CD4-positive, alpha-beta T cell treated with Interferon alpha-2 for 1 hour (primary cell): Measurements from ENCODE around the gene LPO.

Experiments used
- DNase-seq, 2 donors: peaks; one replicate each; pipeline ENCODE4 v3.0.0-alpha.2; 2020 to 2022

Gene LPO

GRCh38 chr17:58306131-58306951 lies 68.0 kb downstream of the LPO start:
- no peak for DNase-seq

- DNase-seq: no peak
Observed at GRCh38 chr17:58307468-58308172, 69.2 kb downstream of the LPO start.

DNA sequence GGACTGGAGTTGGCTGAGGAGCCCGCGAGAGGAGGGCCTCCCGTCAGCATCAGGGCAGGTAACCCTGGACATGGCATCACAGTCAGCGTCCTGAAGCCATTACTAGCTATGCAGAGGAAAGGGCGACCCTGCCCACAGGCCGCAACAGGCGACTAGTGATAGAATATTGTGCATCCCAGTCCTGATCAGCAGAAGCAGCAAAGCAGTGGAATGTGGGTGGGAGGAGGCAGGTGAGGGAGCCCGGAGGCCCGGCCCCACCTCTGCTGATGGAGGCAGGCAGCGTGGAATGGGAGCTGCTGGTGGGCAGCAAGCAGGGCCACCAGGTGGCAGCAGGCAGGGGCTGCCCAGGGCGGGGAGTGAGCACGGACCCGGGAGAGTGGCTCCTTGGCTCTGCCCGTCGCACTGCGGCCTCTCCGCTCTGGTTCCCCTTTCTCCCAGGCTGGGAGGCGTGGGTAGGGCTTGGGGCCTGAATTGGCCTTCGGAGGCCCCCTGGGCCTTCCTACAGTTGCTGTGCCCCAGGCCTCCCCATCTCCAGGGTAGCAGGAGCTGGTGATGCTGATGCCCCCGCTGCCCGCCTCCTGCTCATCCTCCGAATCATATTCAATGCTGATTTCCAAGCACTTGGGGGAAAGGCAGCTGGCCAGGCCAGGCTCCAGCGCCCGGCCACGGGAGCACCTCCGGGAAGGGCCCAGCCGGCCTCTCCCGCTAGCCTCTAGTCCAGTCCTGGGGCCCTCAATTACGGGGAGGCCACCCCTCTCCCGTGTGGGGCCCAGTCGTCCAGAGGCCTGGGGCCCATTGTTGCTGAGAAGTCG lies 70.0 kb downstream of the LPO start:
- no peak for DNase-seq

DNA sequence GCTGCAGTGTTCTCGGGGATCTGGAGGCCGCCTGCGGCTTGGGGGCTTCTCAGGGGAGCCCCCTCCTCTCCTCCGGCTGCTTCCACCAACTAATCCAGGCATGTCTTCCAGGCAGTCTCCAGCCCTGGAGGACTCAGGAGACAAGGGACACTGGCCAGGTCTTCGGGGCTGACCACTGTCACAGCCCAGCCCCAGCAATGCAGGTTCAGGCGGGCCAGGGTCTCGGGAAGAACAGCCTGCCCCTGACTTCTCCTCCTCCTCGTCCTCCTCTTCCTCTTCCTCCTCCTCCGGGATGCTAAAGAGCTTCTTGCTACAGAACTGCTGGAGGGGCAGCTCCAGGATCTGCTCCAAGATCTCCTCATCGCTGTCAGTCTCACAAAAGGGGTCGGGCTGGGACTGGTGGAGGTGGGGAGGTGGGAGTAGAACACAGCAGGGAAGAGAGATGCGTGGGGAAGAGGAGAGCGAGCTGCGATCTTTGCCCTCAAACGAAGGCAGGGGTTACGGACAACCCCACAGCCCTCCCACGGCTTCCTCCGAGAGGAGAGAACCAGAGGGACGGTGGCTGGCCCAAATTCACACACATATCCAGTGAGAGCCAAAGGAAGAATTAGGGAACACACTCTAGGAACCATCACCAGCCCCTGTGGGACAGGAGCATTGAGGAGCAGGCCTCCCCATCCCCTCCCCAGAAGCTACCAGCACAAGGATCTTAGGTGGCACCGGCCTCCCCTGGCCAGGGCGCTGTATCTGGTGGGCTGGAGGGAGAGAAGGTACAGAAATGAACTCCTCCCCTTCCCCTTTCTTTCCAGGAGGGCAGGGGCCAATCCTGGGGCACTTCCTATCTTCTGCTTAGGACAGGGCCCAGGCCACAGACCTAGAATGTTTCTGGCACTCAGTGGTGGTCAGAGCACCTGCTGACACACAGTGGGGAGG lies 70.9 kb downstream of the LPO start:
- DNase-seq: no peak

GRCh38 chr17:58309918-58310259 lies 71.5 kb downstream of the LPO start:
- DNase-seq: no peak

GRCh38 chr17:58310511-58311428 lies 72.4 kb downstream of the LPO start:
- DNase-seq: no peak

DNA sequence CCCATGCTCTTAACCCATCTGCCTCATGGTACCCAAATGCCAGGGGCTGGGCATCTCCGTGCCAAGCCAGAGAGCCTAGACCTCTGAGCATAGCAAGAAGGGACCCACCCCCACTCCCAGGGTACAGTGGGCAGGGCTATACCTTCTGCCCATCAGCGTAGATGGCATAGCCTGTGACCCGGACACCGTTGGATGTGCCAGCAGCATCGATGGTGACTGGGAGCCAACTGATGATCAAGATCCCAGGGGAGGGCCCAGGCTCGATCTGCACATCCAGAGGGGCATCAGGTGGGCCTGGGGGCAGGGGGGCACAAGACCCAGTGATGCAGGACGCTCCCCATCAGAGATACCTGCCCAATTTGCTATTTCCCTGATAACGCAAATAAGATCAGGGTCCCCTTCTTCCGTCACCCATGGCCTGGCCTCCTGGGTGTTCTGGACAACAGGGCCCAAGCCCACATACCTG lies 73.1 kb downstream of the LPO start:
- no peak for DNase-seq

DNA sequence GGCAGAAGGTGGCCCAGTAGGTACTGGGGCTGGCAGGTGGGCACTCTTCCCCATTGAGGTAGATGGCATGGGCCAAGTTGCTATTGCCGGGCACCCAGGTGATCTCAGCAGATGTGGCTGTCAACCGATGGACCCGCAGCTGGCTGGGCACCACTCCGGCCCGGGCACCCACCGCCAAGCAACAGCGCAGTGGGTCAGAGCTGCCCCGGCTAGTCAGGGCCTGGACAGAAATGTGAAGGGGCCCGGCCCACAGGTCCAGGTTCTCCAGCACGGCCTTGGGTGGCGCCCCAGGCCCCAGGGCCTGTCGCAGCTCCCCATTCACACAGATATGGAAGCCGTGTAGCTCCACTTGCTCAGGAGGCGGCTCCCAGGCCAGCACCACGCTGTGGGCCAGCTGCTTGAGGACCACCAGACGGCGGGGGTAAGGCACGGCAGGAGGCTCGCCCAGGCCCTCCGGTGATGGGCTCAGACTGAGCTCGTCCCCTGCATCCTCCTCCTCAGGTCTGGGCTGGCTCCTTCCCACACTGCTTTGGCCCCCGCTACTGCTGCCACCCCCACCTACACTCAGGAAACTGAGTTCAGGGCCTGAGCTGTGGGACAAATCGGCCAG lies 73.7 kb downstream of the LPO start:
- DNase-seq: no peak

GRCh38 chr17:58312829-58313228 lies 74.4 kb downstream of the LPO start:
- no peak for DNase-seq

DNA sequence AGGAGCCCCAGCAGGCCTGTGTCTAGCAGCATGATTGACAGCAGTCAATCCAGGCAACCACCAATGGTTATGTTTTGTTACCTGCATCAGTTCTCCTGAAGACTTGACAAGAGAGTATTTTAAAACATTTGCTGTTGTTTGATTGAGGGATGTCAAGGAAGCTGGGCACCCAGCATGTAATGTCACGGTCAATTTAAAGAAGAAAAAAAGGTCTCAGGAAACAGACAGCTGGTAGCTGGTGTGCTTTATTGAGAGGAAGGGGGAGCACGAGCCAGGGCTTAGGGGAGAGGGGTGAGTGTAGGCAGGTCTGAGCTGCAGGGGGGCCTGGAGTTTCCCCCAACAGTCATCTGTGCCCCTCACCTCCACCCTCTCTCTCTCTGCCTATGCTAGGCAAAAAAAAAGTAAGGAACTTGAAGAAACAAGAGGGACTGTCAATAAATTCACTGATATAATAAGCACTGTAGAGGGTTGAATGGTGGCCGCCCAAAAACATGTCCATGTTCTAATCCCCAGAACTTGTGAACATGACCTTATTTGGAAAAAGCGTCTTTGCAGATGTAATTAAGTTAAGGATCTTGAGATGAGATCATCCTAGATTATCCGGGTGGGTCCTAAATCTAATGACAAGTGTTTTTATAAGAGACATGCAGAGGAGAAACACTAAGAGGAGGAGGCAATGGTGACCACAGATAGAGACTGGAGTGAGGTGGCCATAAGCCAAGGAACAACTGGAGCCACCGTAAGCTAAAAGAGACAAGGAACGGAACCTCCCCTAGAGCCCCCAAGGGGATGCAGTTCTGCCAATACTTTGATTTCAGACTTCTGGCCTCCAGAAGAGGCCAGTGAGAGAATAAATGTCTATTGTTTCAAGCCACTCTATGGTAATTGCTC lies 75.7 kb downstream of the LPO start:
- no peak for DNase-seq

DNA sequence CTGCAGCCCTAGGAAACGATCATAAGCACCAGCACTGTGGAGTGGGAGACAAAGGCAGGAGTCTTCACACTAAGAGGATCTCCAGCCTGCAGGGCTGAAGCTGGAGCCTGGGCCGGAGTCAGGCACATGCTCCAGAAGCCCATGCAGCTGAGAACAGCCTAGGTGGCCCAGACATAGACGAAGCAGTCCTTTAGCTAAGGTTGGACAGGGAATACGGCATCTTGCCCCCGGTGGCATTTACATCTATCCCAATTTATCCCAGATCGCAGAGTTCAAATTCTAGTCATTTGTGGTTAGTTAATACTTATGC lies 76.3 kb downstream of the LPO start:
- DNase-seq: no peak

DNA sequence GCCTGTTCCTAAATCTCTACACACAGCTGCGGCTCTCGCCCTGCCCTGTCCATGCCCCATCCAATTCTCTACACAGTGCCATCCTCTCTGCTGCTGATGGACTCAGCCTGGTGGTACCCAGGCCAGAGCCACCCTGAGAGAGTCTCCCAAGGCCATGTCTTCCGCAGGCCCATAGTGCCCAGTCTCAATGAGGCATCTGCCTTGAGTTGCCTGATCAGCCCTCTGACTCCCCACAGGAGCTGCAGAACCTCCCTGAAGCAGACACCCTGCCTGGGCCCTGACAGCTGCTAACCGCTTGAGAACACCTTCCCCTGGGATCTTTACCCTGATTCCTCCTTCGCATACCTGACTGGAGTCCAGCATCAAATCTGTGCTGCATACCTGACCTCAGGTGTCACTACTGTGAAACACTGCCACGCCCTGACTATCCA lies 76.9 kb downstream of the LPO start:
- DNase-seq: no peak

DNA sequence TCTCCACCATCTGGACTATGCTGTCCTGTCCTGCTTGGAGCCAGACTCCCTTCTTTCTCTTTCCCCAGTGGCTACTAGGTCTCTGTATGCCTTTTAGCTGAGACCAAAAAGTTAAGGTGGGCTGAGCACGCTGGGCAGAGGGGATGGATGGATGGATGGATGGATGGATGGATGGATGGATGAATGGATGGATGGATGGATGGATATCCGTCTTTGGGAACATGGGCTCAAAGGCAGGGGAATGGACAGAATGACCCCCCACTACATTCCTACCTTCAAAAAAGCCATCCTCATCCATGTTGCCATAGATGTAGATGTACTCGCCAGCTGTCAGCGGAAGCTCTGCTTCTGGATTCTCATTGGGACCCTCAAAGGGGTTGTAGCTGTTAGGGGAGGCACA lies 77.4 kb downstream of the LPO start:
- DNase-seq: no peak

DNA sequence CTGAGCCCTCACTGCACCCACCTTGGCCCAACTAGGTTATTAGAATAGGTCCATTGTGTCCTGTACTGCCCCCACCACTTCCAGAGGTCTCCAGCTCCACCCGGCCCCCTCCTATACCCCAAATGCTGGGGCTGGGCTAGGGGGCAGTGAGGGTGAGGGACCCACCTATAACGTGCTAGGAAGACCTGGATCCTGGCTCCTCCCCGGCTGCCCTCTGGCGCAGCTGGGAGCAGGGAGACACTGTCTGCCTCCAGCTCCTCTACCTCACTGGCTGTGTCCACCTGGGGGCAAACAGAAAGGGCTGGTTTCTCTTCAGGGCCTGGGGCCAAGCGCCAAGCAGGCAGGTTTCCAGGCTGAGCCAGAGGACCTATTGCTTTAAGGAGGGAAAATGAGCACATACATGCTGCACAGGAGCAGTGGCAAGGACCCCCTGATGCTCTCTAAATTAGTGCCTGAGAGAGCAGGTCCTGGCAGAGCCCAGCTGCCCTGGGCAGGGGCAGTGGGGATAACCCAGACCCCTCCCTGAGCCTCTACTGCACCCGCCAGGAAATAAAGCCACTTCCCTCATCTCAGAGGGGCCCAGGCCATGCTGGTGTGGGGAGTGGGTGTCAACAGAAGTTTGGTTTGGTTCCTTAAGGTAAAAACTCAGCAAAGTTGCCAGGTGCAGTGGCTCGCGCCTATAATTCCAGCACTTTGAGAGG lies 78.0 kb downstream of the LPO start:
- DNase-seq: no peak

GRCh38 chr17:58317421-58318064 lies 79.2 kb downstream of the LPO start:
- DNase-seq: peak; percentile 81 to 87

DNA sequence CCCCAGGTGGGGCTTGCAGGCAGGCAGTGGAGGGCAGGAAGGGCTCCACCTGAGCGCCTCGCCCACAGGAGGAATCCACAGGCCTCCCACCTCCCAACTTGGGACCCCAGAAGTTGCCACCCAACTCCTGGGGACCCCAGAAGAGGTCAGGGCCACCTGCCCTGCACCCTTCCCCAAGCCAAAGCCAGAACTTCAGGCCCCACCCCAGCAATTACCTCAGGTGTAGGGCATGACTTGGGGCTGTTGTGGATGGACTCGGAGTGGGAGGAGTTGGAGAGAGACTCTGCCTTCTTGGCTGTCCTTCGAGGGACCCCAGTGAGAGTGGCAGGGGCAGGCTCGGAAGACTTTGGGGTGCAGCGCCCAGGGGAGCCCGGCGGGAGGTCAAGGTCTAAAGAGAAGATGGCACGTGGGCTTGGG lies 79.7 kb downstream of the LPO start:
- no peak for DNase-seq
